Mesenteric fat pad (tissue), 1 donor: ENCODE results near the gene MTRF1. TPM values are rescaled to one million over a fixed set of nuclear protein-coding genes. Genes with fewer than 3 reads are reported as not detected.

Experiments
- DNase-seq: peaks from one replicate; pipeline ENCODE4 v3.0.0-alpha.2; 2020; ENCODE audit warnings: low spot score
- long read RNA-seq: library from polyadenylated mRNA; unstranded; transcript quantifications from one replicate; pipeline ENCODE4 v2.0.0, GENCODE V29; 2020
- total RNA-seq: library from RNA; stranded (reverse); fragmentation: NEBNext Ultra II Directional; extraction: Animal tissue kit (Norgen Biotek cat#: 25700); gene quantifications from one replicate; pipeline ENCODE4 v1.2.1, GENCODE V29; 2021
- donor health status: DM: yes; HTN: yes; CAD: no.

Gene MTRF1, protein sequence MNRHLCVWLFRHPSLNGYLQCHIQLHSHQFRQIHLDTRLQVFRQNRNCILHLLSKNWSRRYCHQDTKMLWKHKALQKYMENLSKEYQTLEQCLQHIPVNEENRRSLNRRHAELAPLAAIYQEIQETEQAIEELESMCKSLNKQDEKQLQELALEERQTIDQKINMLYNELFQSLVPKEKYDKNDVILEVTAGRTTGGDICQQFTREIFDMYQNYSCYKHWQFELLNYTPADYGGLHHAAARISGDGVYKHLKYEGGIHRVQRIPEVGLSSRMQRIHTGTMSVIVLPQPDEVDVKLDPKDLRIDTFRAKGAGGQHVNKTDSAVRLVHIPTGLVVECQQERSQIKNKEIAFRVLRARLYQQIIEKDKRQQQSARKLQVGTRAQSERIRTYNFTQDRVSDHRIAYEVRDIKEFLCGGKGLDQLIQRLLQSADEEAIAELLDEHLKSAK
- 7.7 TPM for total RNA-seq
- long read RNA-seq, partial matches to known transcripts, result 1 of 12 reads
- long read RNA-seq, other reads (novel, unspliced or antisense), result 10 of 12 reads

DNA sequence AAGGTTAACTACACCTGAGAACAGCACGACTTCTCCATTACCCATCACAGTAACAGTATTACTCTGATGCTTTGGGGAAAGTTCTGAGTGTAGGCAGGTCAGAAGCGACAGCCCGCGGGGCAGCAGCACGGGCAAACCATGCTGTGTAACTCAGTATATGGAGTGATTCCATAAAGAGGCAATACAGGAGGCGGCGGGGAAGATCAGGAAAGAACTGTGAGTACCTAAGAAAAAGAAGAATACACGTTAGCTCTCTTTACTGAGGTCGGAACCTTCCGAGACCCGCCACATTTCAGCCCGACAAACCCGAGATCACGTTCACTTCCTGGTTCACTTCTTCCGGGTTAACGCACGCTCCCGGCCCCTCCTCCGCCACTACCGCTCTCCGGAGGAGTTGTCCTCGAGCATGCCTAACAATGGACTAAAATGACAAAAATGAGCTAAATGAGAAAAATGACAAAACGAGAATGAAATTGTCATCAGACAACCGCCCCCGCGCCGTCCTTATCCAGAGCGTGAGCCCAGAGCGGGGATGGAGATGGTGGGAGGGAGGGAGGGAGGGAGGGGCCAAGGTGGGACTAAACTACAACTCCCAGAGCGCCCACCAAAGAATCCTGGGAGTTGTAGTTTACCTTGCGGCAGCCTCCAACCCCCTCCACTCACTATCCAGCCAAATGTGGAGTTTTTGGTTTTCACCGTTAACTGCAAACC, at the start of gene MTRF1:
Gene MTRF1, minus strand, starts transcription at position 316 of the 711 bp plus-strand sequence. CDS start 2,669 bp downstream, outside the sequence.
- DNase-seq, result peak; percentile 91

GRCh38 chr13:41313117-41313516, 49.7 kb upstream of the MTRF1 start:
- no peak for DNase-seq

DNA sequence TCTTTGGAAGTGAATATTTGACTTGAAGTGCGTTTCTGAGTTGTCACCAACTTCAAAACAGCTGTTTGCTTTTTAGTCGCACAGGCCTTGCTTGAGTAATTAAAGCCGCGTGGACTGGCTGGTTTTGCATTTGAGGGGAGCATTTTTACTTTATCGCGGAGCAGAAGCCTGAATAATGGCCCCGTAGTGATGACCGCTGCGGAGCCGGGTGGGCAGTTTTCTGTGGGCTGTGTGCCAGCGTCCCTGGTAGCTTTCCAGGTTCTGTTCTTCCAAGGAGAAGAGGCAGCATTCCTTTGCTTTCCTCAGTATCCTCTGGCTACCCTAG, 48.8 kb upstream of the MTRF1 start:
- no peak for DNase-seq

DNA sequence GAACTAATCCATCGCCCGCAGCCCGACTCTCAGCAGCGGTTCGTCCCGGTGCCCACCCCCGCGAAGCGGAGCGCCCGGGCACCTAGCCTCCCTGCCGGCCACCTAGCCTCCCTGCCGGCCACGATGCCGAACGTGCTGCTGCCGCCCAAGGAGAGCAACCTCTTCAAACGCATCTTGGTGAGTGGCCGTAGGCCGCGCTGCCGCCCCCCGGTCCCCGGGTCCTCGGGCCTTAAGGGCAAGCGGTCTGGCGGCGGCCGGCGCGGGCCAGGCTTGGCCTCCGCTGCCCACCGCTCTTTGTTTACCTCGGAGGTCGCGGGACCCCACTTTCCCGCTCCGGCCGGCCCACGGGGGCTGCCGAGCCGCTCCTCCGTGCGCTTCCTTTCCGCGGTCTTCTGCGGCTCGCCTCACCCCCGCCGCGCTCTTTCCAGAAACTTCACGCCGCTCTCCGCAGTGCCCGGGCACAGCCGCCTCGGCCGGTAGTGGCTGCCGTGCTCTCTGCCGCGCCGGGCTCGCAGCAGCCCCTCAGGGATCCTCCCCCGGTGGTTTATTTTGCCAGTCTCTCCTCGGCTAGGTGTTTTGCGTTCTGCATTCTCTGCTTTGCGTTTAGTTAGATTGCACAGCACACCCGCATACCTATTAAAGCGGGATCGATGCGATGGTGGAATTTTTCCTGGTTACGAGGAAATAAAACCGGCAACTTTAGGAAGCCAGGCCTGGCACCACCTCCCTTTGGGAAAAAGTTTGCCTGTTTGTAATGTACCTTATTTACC, 48.2 kb upstream of the MTRF1 start:
- no peak for DNase-seq

DNA sequence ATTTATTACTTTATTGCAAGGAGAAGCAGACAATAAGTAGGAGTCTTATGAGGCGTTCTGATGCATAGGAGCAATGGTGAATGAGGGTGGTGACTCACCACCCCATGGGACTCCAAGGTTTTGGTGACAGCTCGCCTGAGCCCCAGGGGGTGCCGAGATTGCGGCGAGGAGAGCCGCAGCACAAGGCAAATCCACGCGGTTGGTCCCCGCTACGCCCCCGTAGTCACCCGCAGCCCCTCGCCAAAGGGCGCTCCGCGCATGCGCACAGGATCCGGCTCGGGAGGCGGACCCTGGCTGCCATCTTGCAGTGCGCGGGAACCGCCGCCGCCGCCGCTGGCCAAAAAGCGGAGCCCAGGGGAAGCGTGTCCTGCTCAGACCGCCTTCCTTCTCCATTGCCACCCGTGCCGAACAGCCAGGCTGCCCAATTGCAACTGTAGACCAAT, 47.6 kb upstream of the MTRF1 start, which contains the start of gene NAA16:
Gene NAA16, plus strand, starts transcription at position 305 of the 443 bp plus-strand sequence. CDS start 262 bp downstream, outside the sequence.
- peak; percentile 98 for DNase-seq

GRCh38 chr13:41307884-41308640, 44.7 kb upstream of the MTRF1 start:
- no peak for DNase-seq

DNA sequence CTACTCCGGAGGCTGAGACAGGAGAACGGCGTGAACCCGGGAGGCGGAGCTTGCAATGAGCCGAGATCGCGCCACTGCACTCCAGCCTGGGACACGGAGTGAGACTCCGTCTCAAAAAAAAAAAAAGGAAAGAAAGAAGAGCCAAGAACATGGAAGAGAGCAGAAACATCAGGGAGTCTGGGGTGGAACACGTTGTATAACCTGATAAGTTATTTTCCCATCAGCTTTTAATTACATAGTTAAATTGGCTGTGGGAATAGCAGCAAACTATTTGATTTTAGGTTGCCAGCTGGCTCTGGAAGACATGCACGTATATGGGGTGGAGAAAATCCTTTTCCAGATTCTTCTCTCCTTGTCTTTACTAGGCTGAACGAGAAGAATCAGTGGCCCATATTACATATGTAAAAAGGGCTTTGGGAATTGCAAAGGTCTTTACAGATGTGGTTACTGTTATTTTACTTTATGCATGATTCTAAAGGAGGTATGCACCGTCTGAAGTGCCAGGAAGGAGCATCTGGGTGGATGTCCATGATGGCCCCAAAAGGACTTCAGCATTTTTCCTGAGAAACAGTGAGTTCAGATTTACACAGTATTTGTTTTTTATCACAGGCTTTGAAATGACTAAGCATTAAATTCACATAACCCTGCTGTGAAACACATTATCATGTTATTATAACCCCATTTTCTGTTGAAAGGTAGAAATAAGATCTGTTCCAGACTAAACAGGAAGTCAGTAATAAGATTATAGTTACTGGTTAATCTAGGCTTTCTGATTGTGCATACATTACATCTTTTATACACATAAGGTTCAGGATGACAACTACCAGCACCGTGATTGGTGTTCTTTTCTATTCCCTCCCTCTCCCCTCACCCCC, 43.1 kb upstream of the MTRF1 start:
- DNase-seq, result no peak

- DNase-seq, result no peak
Observed at GRCh38 chr13:41304551-41304950, 41.2 kb upstream of the MTRF1 start.

DNA sequence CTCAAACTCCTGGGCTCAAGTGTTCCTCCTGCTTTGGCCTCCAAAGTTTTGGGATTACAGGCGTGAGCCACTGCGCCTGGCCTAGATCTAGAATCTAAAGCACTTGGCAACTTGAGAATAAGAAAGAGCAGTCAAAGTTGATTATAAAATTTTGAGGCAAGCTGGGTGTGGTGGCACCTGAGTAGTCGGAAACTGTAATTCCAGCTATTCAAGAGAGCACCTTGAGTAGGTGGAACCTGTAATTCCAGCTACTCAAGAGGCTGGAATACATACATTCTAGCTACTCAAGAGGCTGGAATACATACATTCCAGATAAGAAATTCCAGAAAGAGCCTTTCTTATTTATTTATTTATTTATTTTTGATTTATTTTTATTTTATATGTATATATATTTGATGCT, 39.4 kb upstream of the MTRF1 start:
- no peak for DNase-seq

GRCh38 chr13:41299316-41300094, 36.1 kb upstream of the MTRF1 start:
- DNase-seq, result no peak

DNA sequence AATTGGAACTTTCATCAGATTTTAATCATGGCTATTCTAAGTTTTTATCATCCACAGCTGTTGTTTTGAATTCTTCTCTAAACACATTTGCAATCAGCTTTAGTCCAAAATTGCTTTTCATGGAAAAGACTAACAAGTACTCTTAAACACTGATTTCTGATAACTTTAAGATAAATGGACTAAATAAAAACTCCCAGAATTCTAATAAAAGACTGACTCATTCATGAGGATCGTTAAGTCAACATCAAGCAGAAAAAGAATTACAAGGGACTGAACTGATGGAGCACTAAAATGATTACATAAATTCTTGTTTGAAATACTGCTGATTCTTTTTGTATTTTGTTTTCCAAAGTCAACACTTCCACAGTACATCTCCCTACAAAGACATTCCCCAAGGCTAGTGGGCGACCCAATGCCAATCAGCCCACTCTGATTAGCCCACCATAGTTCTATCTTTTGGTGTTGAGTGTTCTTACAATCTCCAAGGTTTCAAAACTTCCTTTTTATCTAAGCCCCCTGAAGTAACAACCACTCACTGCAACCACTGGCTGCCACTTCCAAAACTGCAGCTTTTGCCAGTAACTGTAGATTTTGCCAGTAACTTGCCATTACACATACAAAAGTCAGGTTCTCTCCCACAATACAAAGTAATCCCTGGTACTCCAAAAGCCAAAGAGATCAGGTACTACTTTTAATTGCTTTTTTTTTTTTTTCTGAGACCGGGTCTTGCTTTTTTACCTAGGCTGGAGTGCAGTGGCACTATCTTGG, 33.7 kb upstream of the MTRF1 start:
- DNase-seq, result no peak

GRCh38 chr13:41295973-41296372, 32.6 kb upstream of the MTRF1 start:
- no peak for DNase-seq

- DNase-seq, result no peak
Observed at GRCh38 chr13:41294914-41295313, 31.5 kb upstream of the MTRF1 start.

- no peak for DNase-seq
Observed at GRCh38 chr13:41293272-41293671, 29.9 kb upstream of the MTRF1 start.

- DNase-seq, result no peak
Observed at GRCh38 chr13:41291246-41291645, 27.9 kb upstream of the MTRF1 start.

GRCh38 chr13:41289463-41289881, 26.1 kb upstream of the MTRF1 start:
- no peak for DNase-seq

DNA sequence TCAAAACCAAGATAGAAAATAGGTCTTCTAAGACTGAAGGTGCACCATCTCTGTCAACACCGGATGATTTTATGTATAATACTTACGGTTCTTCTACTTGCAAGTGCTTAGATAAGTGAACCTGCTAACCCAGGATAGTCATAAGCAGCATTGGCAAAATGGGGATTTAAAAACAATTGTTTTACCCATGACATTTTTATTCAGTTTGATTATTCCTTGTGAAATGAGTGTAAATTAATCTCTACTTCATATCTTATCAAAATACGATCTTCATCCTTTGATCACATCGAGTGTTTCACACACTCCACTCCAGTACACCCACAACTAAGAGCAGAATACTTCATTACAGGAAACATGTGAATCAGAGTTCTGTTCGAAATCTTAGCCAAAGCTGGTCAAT, 23.0 kb upstream of the MTRF1 start:
- DNase-seq, result no peak
